Measurements from ENCODE around the gene DCLRE1B.
"Not testable (repeated sequence)": the region's sequence is repeated elsewhere in the genome, so short reads cannot be mapped to it uniquely, and the experiment has no call there.

DCLRE1B gene

DNA sequence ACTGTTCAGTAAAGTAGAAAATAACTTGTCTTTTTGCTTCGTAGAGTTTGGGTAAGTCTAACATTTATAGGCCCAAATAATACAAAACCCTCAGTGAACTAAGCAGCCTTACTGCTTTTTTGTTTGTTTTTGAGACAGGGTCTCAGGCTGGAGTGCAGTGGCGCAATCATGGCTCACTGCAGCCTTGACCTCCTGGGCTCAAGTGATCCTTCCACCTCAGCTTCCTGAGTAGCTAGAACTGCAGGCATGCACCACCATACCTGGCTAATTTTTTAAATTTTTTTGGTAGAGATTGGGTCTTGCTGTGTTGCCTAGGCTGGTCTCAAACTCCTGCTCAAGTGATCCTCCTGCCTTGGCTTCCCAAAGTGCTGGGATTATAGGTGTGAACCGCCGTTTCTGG is 43.0 kb downstream of the DCLRE1B start:
- DNase-seq (ENCODE audit: low read depth in 2 of 2): not testable (repeated sequence)

DNA sequence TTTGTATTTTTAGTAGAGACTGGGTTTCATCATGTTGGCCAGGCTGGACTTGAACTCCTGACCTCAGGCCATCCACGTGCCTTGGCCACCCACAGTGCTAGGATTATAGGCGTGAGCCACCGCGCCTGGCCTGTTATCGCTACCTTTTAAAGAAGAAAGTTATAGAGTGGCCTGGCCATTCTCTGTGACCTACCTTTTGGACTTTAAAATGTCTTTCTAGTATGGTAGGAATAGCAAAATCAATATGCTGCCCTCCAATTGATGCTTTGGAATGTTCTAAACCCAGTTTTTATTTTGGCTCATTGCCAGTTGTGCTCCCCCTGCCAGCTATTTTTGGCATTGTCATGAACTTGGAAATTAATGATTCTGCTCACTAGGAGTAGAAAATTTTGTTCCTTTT is 43.9 kb downstream of the DCLRE1B start:
- DNase-seq (ENCODE audit: low read depth in 2 of 2): no peak

DNA sequence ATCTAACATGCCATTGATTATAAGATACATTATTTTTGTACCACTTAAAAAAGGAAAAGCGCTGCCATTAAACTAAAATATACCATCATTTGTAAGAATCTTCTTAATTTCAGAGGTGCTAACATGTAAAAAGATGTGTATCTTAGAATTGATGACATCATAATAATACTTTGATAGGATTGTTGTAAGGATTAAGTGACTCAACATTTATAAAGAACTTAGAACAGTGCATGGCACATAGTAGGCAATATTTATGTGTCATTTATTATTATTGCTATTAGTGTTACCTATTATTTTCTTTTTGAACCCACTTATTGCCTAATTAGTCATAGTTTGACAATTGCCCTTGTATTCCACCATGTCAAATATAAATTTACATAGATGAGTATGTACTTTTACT is 45.8 kb downstream of the DCLRE1B start:
- no peak for DNase-seq (ENCODE audit: low read depth in 2 of 2)

DNA sequence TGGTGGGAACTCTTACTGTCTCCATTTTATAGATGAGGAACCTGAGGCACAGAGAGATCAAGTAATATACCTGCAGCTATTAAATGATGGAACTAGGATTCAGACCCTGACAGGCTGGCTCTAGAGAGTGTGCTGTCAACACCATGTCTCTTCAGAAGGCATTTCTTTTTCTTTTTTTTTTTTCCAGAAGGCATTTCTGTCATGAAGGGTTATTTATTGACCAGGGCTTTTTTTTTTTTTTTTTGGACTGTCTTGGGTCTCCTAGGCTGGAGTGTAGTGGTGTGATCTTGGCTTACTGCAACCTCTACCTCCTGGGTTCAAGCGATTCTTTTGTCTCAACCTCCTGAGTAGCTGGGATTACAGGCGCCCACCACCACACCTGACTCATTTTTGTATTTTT is 46.6 kb downstream of the DCLRE1B start:
- DNase-seq (ENCODE audit: low read depth in 2 of 2): no peak

DNA sequence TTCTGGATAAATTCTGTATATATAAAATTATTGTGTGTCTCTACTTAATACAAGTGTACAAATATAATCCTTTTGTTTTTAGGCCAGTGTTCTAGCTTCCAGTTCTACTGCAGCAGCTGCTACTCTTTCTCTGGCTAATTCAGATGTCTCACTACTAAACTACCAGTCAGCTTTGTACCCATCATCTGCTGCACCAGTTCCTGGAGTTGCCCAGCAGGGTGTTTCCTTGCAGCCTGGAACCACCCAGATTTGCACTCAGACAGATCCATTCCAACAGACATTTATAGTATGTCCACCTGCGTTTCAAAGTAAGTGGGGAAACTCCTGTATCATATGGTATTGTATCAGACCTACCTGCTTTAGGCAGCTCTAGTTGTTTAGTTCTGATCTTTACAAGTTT is 52.9 kb downstream of the DCLRE1B start:
- DNase-seq (ENCODE audit: low read depth in 2 of 2): no peak

DNA sequence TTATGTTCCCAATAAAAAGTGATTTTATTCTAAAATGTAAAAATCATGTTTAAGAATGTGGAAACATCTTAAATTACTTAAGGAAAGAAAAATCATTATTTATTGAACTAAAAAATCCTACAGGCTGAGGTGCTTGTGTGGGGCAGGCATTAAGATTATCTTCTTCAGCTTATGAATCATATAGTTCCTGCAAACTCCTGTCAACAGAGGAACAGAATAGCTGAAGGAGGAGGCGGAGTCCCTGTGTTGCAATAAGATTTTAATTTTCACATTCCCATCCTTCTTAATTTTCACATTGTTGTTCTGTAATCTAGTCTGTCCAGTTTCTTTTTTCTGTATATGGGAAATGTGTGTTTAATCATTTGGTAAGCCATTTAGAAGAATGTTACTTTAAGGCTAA is 53.6 kb downstream of the DCLRE1B start:
- no peak for DNase-seq (ENCODE audit: low read depth in 2 of 2)

DNA sequence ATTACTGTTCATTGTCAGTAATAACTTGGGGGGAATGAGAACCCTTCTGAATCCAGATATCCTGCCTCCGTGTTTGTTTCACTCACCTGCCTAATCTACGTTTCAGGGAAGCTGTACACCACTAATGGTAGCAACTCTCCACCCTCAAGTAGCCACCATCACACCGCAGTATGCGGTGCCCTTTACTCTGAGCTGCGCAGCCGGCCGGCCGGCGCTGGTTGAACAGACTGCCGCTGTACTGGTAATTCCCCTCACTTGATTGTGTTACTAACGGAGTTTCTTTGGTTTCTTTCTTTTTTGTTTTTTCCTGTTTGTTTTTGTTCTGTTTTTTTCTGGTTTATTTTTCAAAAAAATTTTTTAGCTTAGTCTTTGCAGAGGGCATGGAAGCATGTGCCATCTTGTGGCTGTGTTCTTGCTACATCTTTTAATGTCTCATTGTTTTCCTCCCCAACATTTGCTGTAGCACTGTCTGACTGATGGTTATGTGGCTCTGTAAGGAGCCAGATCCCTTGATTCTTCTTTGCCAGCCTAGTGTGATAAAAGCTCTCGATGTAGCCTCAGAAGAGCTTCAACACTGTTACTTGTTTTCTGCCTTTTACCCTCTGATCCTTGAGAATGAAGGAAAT is 58.3 kb downstream of the DCLRE1B start:
- no peak for DNase-seq (ENCODE audit: low read depth in 2 of 2)

All from stimulated activated CD8-positive, alpha-beta memory T cell treated with anti-CD3 and anti-CD28 coated beads, Interleukin-2, amount 100 ng/mL, for 1 hour (primary cell).